Right hindlimb (tissue), 1 donor: ENCODE data around the gene CCDC77.
A peak's percentile ranks its signal among the peaks of the same experiment; 100 is the strongest.

Experiments
- DNase-seq: peaks from one replicate; pipeline ENCODE4 v3.0.0-alpha.2; 2018

CCDC77 gene

GRCh38 chr12:454833-455232 is 53.4 kb downstream of the CCDC77 start:
- no peak for DNase-seq

- DNase-seq = no peak
These were observed 54.4 kb downstream of the CCDC77 start for GRCh38 chr12:455821-456220.

- no peak for DNase-seq
These were observed 56.2 kb downstream of the CCDC77 start for GRCh38 chr12:457676-458075.

- no peak for DNase-seq
These were observed 57.6 kb downstream of the CCDC77 start for GRCh38 chr12:459050-459429.

DNA sequence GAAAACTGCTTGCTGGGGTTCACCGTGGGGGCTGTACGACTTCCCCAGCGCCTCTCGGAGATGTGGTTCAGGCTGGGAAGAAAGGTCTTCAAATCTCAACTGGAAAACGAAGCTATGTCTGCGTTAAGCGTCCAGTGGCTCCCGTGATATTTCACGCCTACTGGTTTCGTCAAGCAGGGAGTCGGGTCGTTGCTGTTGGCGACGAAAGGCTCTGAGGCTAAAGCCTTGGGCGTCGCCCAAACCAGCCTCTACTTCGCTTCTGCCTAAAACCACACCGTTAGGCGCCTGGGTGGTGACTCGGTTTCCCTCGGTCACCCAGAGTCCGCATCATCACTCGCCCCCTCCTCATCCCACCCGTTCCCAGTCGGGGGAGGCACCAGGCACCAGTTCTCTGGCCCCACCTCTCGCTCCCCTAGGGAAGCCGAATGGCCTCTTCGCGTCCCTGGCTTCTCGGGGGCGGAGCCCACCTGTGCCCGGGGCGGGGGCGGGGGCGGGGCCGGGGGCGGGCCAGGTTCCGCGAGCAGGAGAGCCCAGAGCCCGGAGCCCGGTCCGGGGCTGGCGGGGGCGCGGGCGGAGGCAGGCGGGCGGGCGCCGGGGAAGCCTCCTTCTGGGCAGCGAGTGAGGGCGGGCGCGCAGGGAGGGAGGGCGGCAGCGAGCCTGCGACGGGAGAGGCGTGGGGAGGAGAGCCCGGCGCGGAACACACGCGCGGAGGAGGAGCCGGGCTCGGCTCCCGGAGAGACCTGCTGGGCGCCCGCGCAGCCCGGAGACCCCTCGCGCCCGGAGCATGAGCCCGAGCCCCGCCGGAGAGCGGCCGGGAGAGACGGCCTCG is 58.2 kb downstream of the CCDC77 start, which contains the start of gene B4GALNT3:
Gene B4GALNT3 (plus strand): TSS at position 510 of the 829 bp plus-strand sequence. CDS start 438 bp downstream, outside the sequence.
- DNase-seq = peak; percentile 75

- peak; percentile 48 for DNase-seq
These were observed 59.1 kb downstream of the CCDC77 start for GRCh38 chr12:460261-461230.

DNA sequence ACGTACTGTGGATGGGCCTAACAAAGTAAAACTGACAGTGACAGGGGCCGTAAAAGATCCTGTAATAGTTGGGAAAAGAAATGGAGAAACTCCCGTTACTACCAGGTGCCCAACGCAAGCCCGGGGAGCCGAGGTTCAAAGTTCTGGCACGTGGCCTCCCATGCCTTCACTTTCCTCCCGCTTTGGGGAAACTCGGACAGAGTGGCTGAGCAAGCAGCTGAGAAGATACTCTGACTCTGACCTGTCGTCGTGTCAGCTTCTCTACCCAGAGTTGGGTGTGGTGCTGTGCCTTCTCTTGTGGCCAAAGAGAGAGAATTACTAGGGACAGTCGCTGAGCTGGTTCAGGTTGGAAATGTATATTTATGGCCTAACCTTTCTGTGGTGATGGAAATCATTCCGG is 60.0 kb downstream of the CCDC77 start:
- no peak for DNase-seq

GRCh38 chr12:462936-463705 is 61.7 kb downstream of the CCDC77 start:
- no peak for DNase-seq

DNA sequence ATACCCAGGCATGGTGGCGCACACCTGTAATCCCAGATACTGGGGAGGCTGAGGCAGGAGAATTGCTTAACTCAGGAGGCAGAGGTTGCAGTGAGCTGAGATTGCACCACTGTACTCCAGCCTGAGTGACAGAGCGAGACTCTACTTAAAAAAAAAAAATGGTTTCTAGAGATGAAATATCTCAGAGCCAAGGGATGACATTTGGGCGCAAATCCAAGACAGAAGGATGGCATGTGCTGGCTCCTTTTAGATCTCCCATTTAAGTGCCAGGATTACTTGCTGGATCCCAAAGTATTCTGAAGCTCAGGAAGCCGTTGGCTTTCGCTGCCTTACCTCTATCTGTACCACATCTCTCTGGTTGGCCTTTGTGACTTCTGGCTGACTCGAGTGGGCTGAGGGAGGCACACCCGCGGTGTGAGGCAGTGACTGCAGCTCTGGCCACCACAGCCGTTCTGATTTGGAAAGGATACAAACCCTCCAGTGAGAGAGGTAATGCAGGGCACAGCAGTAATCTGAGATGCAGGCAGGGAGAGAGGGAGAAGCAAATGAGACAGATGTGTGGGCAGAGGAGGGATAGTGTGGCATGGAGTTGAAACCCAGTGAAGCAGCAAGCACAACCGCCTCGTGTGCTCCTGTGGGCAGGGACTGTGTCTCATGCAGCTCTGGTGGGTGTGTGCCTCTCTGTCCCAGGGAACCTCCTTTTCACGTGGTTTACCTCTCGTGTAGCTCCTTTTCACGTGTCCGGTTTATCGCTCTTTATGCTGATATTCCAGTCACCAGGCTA is 63.2 kb downstream of the CCDC77 start:
- peak; percentile 59 for DNase-seq

DNA sequence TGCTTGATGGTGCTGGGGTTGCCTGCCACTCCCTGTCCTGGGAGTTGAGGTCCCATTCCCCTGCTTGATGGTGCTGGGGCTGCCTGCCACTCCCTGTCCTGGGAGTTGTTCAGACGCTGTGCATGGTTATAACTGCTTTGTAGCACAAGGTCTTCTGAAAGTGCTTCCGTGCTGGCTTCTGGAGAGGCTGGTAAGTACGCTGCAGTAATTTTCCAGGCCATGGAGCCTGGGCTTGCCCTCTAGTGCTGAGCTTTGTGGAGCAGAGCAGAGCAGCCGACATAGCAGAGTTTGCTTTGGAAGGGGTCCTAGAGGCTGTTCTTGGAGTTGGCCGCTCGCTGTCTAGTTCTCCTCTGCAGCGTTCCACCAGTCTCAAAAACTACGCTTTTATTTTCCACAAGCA is 64.6 kb downstream of the CCDC77 start:
- peak; percentile 45 for DNase-seq

DNA sequence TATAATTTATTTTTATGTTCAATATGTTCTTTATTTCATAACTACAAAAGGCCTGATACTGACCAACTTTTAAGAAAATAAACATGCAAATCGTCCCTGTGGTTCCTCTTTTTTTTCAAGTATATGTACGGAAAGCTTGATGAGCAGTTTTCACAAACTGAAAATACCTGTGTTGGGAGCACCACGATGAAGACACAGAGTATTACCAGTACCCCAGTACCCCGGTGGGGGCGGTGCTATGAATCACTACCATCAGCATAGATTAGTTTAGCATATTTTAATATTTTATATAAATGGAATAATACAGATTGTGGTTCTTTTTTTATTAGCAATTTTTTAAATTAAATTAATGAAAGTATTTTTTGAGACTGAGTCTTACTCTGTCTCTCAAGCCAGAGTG is 65.3 kb downstream of the CCDC77 start:
- DNase-seq = no peak

- DNase-seq = no peak
These were observed 66.1 kb downstream of the CCDC77 start for GRCh38 chr12:467591-467990.

DNA sequence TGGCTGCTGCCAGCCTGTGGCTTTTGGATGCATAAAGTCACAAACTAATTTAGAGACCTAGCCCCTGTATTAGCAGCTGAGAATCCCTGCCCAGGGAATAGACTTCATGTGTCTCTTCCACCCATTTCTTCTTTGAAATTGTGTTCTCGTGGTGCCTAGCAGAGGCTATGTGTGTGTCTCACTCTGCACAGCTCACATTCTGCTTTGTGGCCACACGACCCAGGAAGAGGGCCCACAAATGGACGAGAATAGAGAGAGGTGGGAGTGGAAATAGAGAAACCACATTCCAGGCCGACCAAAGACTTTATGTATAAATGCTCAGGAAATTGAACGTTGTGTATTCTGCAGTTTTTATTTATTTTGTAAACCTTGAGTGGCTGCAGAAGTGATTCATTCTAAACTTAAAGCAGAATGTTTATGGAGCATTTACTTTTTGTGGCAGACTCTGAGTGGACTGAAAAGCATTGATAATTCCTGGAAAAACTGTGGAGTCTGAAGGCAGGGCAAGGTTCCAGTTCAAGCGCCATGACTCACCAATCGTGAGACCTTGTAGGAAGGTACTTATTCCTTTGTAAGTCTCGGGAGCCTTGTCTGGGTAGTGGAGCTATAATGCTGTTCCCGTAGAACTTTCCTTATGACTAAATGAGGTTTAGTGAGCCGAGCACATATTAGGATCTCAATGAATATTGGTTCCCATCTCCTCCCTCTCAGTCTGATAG is 67.4 kb downstream of the CCDC77 start:
- no peak for DNase-seq

GRCh38 chr12:470133-470532 is 68.7 kb downstream of the CCDC77 start:
- no peak for DNase-seq

GRCh38 chr12:473198-473597 is 71.8 kb downstream of the CCDC77 start:
- no peak for DNase-seq

DNA sequence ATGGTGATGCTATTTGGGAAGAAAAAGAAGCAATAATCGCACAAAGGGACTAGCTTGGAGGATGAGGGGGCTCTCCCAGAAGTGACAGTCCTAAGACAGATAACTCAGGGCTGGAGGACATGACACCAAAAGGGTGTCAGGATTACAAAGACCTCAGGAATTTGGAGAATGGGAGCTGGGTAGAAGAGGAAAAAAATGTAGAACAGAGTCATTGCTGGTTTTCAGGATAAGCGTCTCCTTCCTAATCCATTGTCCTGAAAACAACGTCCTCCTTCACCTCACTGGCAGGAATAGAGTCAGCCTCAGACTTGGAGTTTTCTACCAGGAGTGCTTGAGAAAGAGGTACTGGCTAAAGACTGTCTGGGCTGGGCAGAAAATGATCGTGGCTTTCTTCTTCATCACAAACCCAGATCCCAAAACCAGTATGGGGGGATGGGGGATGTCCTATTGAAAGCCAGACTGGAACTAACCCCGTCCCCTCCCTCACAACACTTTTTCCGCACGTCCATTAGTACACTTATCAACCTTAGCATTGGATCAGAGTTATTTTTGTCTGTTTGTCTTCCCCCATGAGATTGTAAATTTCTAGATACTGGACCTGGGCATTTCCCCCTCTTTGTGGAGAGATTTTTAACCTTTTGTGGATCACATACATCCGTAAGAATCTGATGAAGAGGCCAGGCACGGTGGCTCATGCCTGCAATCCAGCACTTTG is 72.6 kb downstream of the CCDC77 start:
- DNase-seq = no peak

GRCh38 chr12:475286-475685 is 73.8 kb downstream of the CCDC77 start:
- no peak for DNase-seq

GRCh38 chr12:479161-479560 is 77.7 kb downstream of the CCDC77 start:
- no peak for DNase-seq

DNA sequence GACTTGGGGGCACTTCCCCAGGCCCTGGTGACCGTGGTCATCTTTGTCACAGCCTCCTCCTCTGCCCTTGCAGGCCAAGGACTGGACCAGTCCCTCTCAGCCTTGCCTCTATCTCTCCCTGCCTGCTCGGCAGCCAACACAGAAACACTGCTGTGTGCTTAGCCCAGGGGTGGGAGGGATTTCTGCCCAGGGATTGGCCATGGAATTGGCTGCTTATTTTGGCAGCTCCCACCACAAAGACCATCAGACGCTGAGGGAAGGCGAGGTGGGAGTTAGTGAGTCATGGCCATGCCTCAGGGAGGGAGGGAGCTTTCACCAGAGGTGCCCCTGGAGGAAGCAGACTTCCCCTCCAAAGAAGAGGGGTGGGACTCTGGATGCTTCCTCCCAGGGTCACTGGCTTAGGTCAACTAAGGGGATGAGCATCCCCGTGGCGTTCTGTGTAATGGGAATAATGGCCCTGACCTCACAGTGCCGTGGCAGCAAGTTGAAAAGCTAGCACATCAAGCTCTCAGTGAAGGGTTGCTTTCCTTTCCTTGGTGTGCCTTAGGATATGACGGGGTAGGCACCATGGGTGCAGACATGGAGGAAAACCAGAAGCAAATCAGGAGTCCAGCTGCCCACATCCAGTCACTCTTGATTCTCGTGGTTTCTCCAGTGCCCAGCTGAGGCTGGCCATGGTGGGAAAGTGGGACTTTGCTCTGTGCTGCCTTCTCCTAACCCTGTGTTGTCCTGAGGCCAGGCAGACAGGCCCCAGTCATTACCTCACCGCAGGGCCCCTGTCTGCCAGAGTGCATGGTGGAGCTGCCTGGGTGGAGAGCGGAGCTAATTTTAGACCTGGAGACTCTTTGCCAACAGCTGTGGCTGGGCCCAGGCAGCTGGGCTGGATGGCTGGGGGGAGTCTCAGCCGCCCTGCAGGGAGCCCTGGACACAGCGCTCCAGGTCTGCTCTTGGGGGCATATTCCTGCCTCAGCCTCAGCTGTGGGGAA is 79.7 kb downstream of the CCDC77 start:
- DNase-seq = peak; percentile 87
